ENCODE data around the gene PSORS1C2.

Gene PSORS1C2

DNA sequence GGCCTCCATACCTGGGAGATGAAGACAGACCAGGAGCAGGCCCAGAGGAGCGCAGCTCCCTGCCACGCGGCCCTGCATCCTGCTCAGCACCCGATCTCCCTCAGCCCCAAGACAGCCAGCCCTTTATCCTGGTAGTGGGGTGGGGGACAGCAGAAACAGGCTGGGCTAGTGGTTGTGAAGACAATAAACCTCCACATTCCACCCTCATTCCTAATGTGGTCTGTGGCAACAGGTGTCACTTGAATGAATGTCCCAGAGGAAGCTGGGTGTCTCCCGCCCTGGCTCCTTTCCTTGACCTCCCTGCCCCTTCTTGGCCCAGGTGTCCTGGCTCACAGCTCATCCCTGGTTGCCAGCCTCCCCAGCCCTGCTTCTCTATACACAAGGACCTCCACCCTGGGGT is 26.4 kb downstream of the PSORS1C2 start, which contains the start of gene C6orf15:
TSS of gene C6orf15 (minus strand) at position 98 of the 400 bp plus-strand sequence. CDS start at position 78, 20 bp downstream.
- TF ChIP-seq SUZ12 (IDR thresholded peaks at IDR 0.05; ENCODE audit: extremely low read depth, insufficient read depth, insufficient read length) (no peak), YY1 (IDR thresholded peaks at IDR 0.05; ENCODE audit: insufficient read depth, insufficient read length) (no peak), ZNF274 (IDR thresholded peaks at IDR 0.05; ENCODE audit: low read depth, low read length) (no peak)
- H3K27me3 ChIP-seq (ENCODE audit: insufficient read depth, insufficient read length) = no peaks in the 10 kb centered on the region
- no peak for DNase-seq (ENCODE audit: low read depth, low spot score)

DNA sequence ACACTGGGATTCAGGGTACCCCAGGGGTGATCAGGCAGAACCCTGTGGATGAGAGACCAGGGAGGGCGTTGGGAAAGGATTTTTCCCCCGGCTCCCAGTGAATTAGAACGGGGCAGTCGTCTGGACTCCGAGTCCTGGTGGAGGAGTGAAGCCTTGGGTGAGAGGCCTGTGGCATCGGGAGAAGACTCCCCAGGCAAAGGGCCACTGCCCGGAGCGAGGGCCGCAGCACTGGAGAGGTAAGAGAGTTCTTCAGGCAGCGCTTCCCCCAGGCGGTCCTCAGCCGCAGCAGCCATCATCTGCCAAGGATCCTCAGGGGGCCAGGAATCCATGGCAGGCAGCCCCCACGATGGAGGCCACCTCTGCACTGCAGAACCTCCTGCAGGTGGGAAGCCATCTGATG is 27.2 kb downstream of the PSORS1C2 start:
- Histone ChIP-seq H3K9me3 (ENCODE audit: insufficient read depth, low read length) (no peaks in the 10 kb centered on the region; the same call in 1 of the 2 replicates), H3K27me3 (ENCODE audit: insufficient read depth, insufficient read length) (no peaks in the 10 kb centered on the region), H3K4me1 (ENCODE audit: insufficient read depth, insufficient read length) (peaks cover 16% of the 10 kb centered on the region), H3K36me3 (ENCODE audit: insufficient read depth, insufficient read length, low read length) (peaks cover 4% of the 10 kb centered on the region), H3K9ac (ENCODE audit: insufficient read length, low read depth) (no peak overlapping the region), H3K4me3 (ENCODE audit: insufficient read length, low read depth) (no peak overlapping the region)
- DNase-seq (ENCODE audit: low read depth, low spot score) = no peak
- TF ChIP-seq SUZ12 (IDR thresholded peaks at IDR 0.05; ENCODE audit: extremely low read depth, insufficient read depth, insufficient read length) = no peak
- no peak for TF ChIP-seq YY1 (IDR thresholded peaks at IDR 0.05; ENCODE audit: insufficient read depth, insufficient read length)
- no peak for TF ChIP-seq ZNF274 (IDR thresholded peaks at IDR 0.05; ENCODE audit: low read depth, low read length)

More for the DNA sequence above, 26.4 kb downstream of the PSORS1C2 start, which contains the start of gene C6orf15:
- peaks cover 6% of the 10 kb centered on the region for H3K36me3 ChIP-seq (ENCODE audit: insufficient read depth, insufficient read length, low read length)
- H3K9ac ChIP-seq (ENCODE audit: insufficient read length, low read depth) = no peak within 1 kb of the TSS
- H3K4me3 ChIP-seq (ENCODE audit: insufficient read length, low read depth) = no peak within 1 kb of the TSS
- H3K4me1 ChIP-seq (ENCODE audit: insufficient read depth, insufficient read length) = peaks cover 18% of the 10 kb centered on the region
- H3K9me3 ChIP-seq (ENCODE audit: insufficient read depth, low read length) = no peaks in the 10 kb centered on the region; the same call in 1 of the 2 replicates

DNA sequence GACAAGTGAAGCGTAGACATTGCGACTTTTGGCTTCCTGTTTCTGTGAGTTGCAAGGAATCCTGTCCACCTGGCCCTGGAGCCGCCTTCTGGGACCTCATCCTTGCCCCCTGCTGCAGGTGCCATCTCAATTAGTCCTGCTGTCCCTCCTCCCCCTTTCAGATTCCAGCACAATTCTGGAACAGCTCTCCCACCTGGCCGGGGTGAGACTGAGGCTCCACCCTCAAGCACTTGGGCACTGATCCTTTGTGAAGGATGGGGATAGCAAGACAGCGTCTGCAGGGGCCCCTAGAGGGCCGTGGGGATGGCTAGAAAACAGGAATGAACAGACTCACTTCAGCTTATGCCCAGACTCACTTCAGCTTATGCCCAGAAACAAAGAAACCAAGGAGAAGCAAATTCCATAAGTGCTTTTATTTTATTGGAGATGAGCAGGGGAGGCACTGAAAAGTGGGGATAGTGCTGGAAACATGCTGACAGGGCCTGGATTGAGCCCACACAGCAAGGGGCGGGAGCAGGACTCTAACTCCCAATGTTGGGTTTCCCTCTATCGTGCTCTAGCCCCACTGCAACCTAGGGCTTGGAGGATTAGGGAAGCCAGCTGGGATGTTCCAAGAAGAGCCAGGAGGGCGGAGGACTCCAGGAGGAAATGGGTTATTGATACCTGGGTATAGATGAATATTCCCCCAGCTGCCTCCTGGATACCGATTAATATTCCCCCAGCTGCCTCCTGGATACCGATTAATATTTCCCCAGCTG is 27.9 kb downstream of the PSORS1C2 start:
- Histone ChIP-seq H3K4me3 (ENCODE audit: insufficient read length, low read depth) (no peak overlapping the region), H3K9ac (ENCODE audit: insufficient read length, low read depth) (no peak overlapping the region), H3K9me3 (ENCODE audit: insufficient read depth, low read length) (no peaks in the 10 kb centered on the region), H3K4me1 (ENCODE audit: insufficient read depth, insufficient read length) (peaks cover 16% of the 10 kb centered on the region), H3K36me3 (ENCODE audit: insufficient read depth, insufficient read length, low read length) (no peaks in the 10 kb centered on the region), H3K27me3 (ENCODE audit: insufficient read depth, insufficient read length) (no peaks in the 10 kb centered on the region)
- TF ChIP-seq YY1 (IDR thresholded peaks at IDR 0.05; ENCODE audit: insufficient read depth, insufficient read length) (no peak), ZNF274 (IDR thresholded peaks at IDR 0.05; ENCODE audit: low read depth, low read length) (no peak), SUZ12 (IDR thresholded peaks at IDR 0.05; ENCODE audit: extremely low read depth, insufficient read depth, insufficient read length) (no peak)
- DNase-seq (ENCODE audit: low read depth, low spot score) = no peak

DNA sequence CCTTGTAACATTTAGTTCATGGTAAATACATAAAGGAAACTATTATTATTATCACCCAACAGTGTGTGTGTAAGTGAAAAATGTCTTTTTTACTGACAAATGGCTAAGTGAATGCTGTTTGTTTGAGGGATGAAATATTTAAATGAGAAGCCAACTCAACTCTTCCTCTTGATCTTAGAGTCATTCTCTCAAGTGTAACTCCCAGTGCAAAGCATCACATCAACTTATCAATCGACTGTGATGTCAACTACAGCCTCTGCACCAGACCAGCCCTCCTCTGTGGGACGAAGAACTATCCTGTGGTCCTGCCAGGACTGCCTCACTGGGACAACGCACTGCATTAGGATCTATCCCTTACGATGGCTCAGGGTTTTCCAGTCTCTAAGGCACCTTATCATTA is 31.8 kb downstream of the PSORS1C2 start:
- Histone ChIP-seq H3K4me1 (ENCODE audit: insufficient read depth, insufficient read length) (peaks cover 6% of the 10 kb centered on the region), H3K36me3 (ENCODE audit: insufficient read depth, insufficient read length, low read length) (no peaks in the 10 kb centered on the region), H3K27me3 (ENCODE audit: insufficient read depth, insufficient read length) (no peaks in the 10 kb centered on the region), H3K4me3 (ENCODE audit: insufficient read length, low read depth) (no peak overlapping the region), H3K9me3 (ENCODE audit: insufficient read depth, low read length) (no peaks in the 10 kb centered on the region), H3K9ac (ENCODE audit: insufficient read length, low read depth) (no peak overlapping the region)
- TF ChIP-seq ZNF274 (IDR thresholded peaks at IDR 0.05; ENCODE audit: low read depth, low read length) (no peak), SUZ12 (IDR thresholded peaks at IDR 0.05; ENCODE audit: extremely low read depth, insufficient read depth, insufficient read length) (no peak), YY1 (IDR thresholded peaks at IDR 0.05; ENCODE audit: insufficient read depth, insufficient read length) (no peak)
- DNase-seq (ENCODE audit: low read depth, low spot score) = no peak

DNA sequence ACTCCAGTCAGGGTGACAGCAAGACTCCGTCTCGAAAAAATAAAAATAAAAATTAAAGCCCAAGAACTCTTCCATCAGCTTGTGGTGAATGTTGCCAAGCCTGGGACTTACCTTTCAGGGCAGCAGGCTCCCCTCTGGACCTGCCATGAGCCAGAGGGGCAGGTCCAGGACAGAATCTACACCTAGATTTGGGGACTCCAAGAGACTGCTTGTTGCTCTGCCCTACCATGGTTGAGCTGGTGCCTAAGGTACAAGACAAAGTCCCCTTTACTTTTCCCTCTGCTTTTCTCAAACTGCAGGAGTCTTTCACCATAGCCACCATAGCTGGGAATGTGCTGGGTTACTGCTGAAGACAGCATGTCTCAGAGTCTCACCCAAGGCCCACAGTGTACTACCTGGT is 35.7 kb downstream of the PSORS1C2 start:
- H3K9ac ChIP-seq (ENCODE audit: insufficient read length, low read depth) = no peak overlapping the region
- H3K4me1 ChIP-seq (ENCODE audit: insufficient read depth, insufficient read length) = no peaks in the 10 kb centered on the region
- no peaks in the 10 kb centered on the region for H3K36me3 ChIP-seq (ENCODE audit: insufficient read depth, insufficient read length, low read length)
- H3K9me3 ChIP-seq (ENCODE audit: insufficient read depth, low read length) = no peaks in the 10 kb centered on the region
- DNase-seq (ENCODE audit: low read depth, low spot score) = no peak
- H3K4me3 ChIP-seq (ENCODE audit: insufficient read length, low read depth) = no peak overlapping the region
- TF ChIP-seq ZNF274 (IDR thresholded peaks at IDR 0.05; ENCODE audit: low read depth, low read length) (no peak), SUZ12 (IDR thresholded peaks at IDR 0.05; ENCODE audit: extremely low read depth, insufficient read depth, insufficient read length) (no peak), YY1 (IDR thresholded peaks at IDR 0.05; ENCODE audit: insufficient read depth, insufficient read length) (no peak)
- no peaks in the 10 kb centered on the region for H3K27me3 ChIP-seq (ENCODE audit: insufficient read depth, insufficient read length)

DNA sequence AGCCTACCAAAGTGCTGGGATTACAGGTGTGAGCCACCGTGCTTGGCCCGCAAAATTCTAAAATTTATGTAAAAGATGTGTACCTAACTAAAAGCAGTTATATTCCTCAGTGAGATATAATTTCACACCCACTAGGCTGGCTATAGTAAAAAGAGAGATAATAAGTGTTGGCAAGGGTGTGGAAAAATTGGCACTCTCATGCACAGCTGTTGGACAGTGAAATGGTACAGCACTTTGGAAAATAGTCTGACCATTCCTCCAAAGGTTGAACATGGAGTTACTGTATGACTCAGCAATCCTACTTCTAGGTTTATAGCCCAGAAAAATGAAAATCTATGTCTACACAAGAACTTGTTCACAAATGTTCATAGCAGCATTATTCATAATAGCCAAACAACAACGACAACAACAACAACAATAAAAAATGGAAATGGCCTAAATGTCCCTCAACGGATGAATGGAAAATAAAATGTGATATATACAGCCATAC is 40.4 kb downstream of the PSORS1C2 start:
- DNase-seq (ENCODE audit: low read depth, low spot score) = no peak
- TF ChIP-seq YY1 (IDR thresholded peaks at IDR 0.05; ENCODE audit: insufficient read depth, insufficient read length) (no peak), ZNF274 (IDR thresholded peaks at IDR 0.05; ENCODE audit: low read depth, low read length) (no peak), SUZ12 (IDR thresholded peaks at IDR 0.05; ENCODE audit: extremely low read depth, insufficient read depth, insufficient read length) (no peak)
- Histone ChIP-seq H3K4me3 (ENCODE audit: insufficient read length, low read depth) (no peak overlapping the region), H3K36me3 (ENCODE audit: insufficient read depth, insufficient read length, low read length) (no peaks in the 10 kb centered on the region), H3K9ac (ENCODE audit: insufficient read length, low read depth) (no peak overlapping the region), H3K4me1 (ENCODE audit: insufficient read depth, insufficient read length) (no peaks in the 10 kb centered on the region), H3K9me3 (ENCODE audit: insufficient read depth, low read length) (no peaks in the 10 kb centered on the region), H3K27me3 (ENCODE audit: insufficient read depth, insufficient read length) (no peaks in the 10 kb centered on the region)

DNA sequence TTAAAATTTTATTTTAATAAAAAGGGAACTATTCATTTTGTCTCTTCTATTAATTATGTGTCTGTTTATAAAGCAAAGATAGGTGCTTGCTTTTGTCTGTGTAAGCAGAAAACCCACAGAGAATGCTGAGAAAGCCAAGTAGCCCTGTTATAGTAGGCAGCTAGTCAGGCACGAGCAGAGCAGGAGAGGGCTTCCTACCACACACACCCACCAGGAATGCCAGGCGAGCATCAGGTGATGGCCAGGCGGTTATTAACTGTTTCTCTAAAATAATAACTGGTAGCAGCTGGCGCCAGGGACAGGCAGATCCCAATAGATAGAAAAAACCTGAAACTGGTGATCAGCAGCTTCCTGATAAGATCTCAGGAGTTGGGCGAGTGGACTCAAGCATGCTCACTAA is 42.2 kb downstream of the PSORS1C2 start:
- Histone ChIP-seq H3K4me1 (ENCODE audit: insufficient read depth, insufficient read length) (no peaks in the 10 kb centered on the region), H3K9ac (ENCODE audit: insufficient read length, low read depth) (no peak overlapping the region), H3K9me3 (ENCODE audit: insufficient read depth, low read length) (no peaks in the 10 kb centered on the region), H3K36me3 (ENCODE audit: insufficient read depth, insufficient read length, low read length) (no peaks in the 10 kb centered on the region), H3K27me3 (ENCODE audit: insufficient read depth, insufficient read length) (no peaks in the 10 kb centered on the region), H3K4me3 (ENCODE audit: insufficient read length, low read depth) (no peak overlapping the region)
- TF ChIP-seq ZNF274 (IDR thresholded peaks at IDR 0.05; ENCODE audit: low read depth, low read length) (no peak), YY1 (IDR thresholded peaks at IDR 0.05; ENCODE audit: insufficient read depth, insufficient read length) (no peak), SUZ12 (IDR thresholded peaks at IDR 0.05; ENCODE audit: extremely low read depth, insufficient read depth, insufficient read length) (no peak)
- no peak for DNase-seq (ENCODE audit: low read depth, low spot score)
